Smooth muscle cell (in vitro differentiated cells): ENCODE measurements around the gene NCAPD2. TPM values are rescaled to one million over a fixed set of nuclear protein-coding genes. Genes with fewer than 3 reads are reported as not detected.

Experiments
- DNase-seq: peaks from one replicate; lab custom pipeline; 2025; ENCODE audit not compliant: unreplicated experiment; lab: John Stamatoyannopoulos, UW
- H2AFZ ChIP-seq: fragments of 200-600 bp; sonication (generic); 2 replicates; pipeline ENCODE4 v1.6.0; 2016; ENCODE audit warnings: antibody characterized with exemption, low read depth, mild to moderate bottlenecking
- H3F3A ChIP-seq: fragments of 200-600 bp; sonication (generic); 2 replicates; pipeline ENCODE4 v1.6.0; 2017; ENCODE audit warnings: antibody characterized with exemption, low read depth
- H3K27ac ChIP-seq: fragments of 200-600 bp; sonication (generic); 2 replicates; pipeline ENCODE4 v1.5.1; 2016; ENCODE audit warnings: low read depth, mild to moderate bottlenecking
- H3K27me3 ChIP-seq: fragments of 200-600 bp; sonication (generic); 2 replicates; pipeline ENCODE4 v1.6.1; 2016; ENCODE audit warnings: low read depth, mild to moderate bottlenecking
- H3K36me3 ChIP-seq: fragments of 200-600 bp; sonication (generic); 2 replicates; pipeline ENCODE4 v1.5.1; 2016; ENCODE audit warnings: low read depth
- H3K4me1 ChIP-seq: fragments of 200-600 bp; sonication (generic); 2 replicates; pipeline ENCODE4 v1.5.1; 2016; ENCODE audit warnings: low read depth
- H3K4me2 ChIP-seq: fragments of 200-600 bp; sonication (generic); 2 replicates; pipeline ENCODE4 v1.6.0; 2016; ENCODE audit warnings: mild to moderate bottlenecking
- H3K4me3 ChIP-seq: fragments of 200-600 bp; sonication (generic); 2 replicates; pipeline ENCODE4 v1.5.1; 2016; ENCODE audit warnings: mild to moderate bottlenecking
- H3K79me2 ChIP-seq: fragments of 200-600 bp; sonication (generic); 2 replicates; pipeline ENCODE4 v1.6.0; 2016; ENCODE audit warnings: low read depth, mild to moderate bottlenecking
- H3K9ac ChIP-seq: fragments of 200-600 bp; sonication (generic); 2 replicates; pipeline ENCODE4 v1.6.0; 2016; ENCODE audit warnings: low read depth
- H3K9me3 ChIP-seq: fragments of 200-600 bp; sonication (generic); replicated peaks from 2 replicates; pipeline ENCODE4 v1.5.1; 2016; ENCODE audit warnings: low read depth
- H4K20me1 ChIP-seq: fragments of 200-600 bp; sonication (generic); 2 replicates; pipeline ENCODE4 v1.6.0; 2016; ENCODE audit warnings: low read depth
- CTCF ChIP-seq: fragments of 200-600 bp; sonication (generic); IDR thresholded peaks from 2 replicates; pipeline ENCODE4 v1.5.1; 2017; ENCODE audit warnings: borderline replicate concordance, mild to moderate bottlenecking, antibody characterized with exemption; ENCODE audit not compliant: insufficient read depth, poor library complexity, severe bottlenecking
- WGBS: methylation state at CpG from one replicate; pipeline ENCODE4 v1.1.7; 2016; ENCODE audit warnings: low lambda C conversion rate; 5-methylcytosine and 5-hydroxymethylcytosine counted together
- polyA plus RNA-seq: library from polyadenylated mRNA; unstranded; fragments of >200 nt; fragmentation: Nextera tagmentation; extraction: Ambion mirVana; gene quantifications from 2 replicates; pipeline ENCODE4 v1.2.1, GENCODE V29; 2016
- total RNA-seq: library from RNA; depleted of rRNA; stranded (reverse); fragments of >200 nt; gene quantifications from 2 replicates; pipeline ENCODE4 v1.2.3, GENCODE V29; 2014

NCAPD2 gene
- total and polyA plus RNA-seq, 2 experiments from 2014 or later = 17.6 to 22.7 TPM

GRCh38 chr12:6533923-6534694 is 40.2 kb downstream of the NCAPD2 start, which contains the start of gene GAPDH:
GAPDH (plus strand) TSS chr12:6534517; CDS start chr12:6534833, 316 bp downstream.
- H3K36me3 ChIP-seq = no peaks in the 10 kb centered on the region
- no peak within 1 kb of the TSS for H2AFZ ChIP-seq
- H3K4me1 ChIP-seq = peaks cover 26% of the 10 kb centered on the region
- H3K4me2 ChIP-seq = peak within 1 kb of the TSS; percentile 91
- no peaks in the 10 kb centered on the region for H3K9me3 ChIP-seq
- H3K79me2 ChIP-seq = peaks cover 30% of the 10 kb centered on the region
- peak within 1 kb of the TSS; percentile 96 for H3K27ac ChIP-seq
- TF ChIP-seq CTCF = no peak
- H3F3A ChIP-seq = peaks cover 64% of the 10 kb centered on the region
- H3K27me3 ChIP-seq = no peaks in the 10 kb centered on the region
- H4K20me1 ChIP-seq = peaks cover 48% of the 10 kb centered on the region
- peak within 1 kb of the TSS; percentile 90 for H3K9ac ChIP-seq
- H3K4me3 ChIP-seq = peak within 1 kb of the TSS; percentile 93
- under 1% methylated on average over 52 of the region's 62 CpGs for WGBS
- peak; percentile 92 for DNase-seq

GRCh38 chr12:6534695-6534944 is 40.7 kb downstream of the NCAPD2 start:
- Histone ChIP-seq H3F3A (peaks cover 69% of the 10 kb centered on the region), H3K4me2 (peak overlapping the region; percentile 91), H3K4me3 (peak overlapping the region; percentile 93), H3K36me3 (no peaks in the 10 kb centered on the region), H3K9me3 (no peaks in the 10 kb centered on the region), H3K9ac (peak overlapping the region; percentile 90), H2AFZ (no peak overlapping the region), H4K20me1 (peaks cover 53% of the 10 kb centered on the region), H3K27ac (peak overlapping the region; percentile 96), H3K4me1 (peaks cover 26% of the 10 kb centered on the region), H3K27me3 (no peaks in the 10 kb centered on the region), H3K79me2 (peaks cover 30% of the 10 kb centered on the region)
- TF ChIP-seq CTCF = no peak
- DNase-seq = no peak
- 0% methylated on average over 16 of the region's 25 CpGs for WGBS

DNA sequence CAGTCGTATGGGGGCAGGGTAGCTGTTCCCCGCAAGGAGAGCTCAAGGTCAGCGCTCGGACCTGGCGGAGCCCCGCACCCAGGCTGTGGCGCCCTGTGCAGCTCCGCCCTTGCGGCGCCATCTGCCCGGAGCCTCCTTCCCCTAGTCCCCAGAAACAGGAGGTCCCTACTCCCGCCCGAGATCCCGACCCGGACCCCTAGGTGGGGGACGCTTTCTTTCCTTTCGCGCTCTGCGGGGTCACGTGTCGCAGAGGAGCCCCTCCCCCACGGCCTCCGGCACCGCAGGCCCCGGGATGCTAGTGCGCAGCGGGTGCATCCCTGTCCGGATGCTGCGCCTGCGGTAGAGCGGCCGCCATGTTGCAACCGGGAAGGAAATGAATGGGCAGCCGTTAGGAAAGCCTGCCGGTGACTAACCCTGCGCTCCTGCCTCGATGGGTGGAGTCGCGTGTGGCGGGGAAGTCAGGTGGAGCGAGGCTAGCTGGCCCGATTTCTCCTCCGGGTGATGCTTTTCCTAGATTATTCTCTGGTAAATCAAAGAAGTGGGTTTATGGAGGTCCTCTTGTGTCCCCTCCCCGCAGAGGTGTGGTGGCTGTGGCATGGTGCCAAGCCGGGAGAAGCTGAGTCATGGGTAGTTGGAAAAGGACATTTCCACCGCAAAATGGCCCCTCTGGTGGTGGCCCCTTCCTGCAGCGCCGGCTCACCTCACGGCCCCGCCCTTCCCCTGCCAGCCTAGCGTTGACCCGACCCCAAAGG is 41.2 kb downstream of the NCAPD2 start:
- Histone ChIP-seq H3K4me2 (peak overlapping the region; percentile 91), H3K9me3 (no peaks in the 10 kb centered on the region), H4K20me1 (peaks cover 58% of the 10 kb centered on the region), H3F3A (peaks cover 70% of the 10 kb centered on the region), H3K4me3 (peak overlapping the region; percentile 93), H3K79me2 (peaks cover 30% of the 10 kb centered on the region), H3K9ac (peak overlapping the region; percentile 90), H3K27ac (peak overlapping the region; percentile 96), H3K36me3 (no peaks in the 10 kb centered on the region), H3K27me3 (no peaks in the 10 kb centered on the region), H3K4me1 (peaks cover 26% of the 10 kb centered on the region), H2AFZ (no peak overlapping the region)
- no peak for TF ChIP-seq CTCF
- 2% methylated on average over 51 of the region's 52 CpGs for WGBS
- DNase-seq = peak; percentile 69

GRCh38 chr12:6535697-6535946 is 41.7 kb downstream of the NCAPD2 start:
- 3% methylated on average over 6 of the region's 6 CpGs for WGBS
- Histone ChIP-seq H2AFZ (no peak overlapping the region), H3K79me2 (peaks cover 30% of the 10 kb centered on the region), H3K9ac (peak overlapping the region; percentile 90), H3K4me1 (peaks cover 26% of the 10 kb centered on the region), H4K20me1 (peaks cover 61% of the 10 kb centered on the region), H3K36me3 (no peaks in the 10 kb centered on the region), H3F3A (peaks cover 65% of the 10 kb centered on the region), H3K4me3 (peak overlapping the region; percentile 93), H3K27ac (peak overlapping the region; percentile 96), H3K4me2 (peak overlapping the region; percentile 91), H3K9me3 (no peaks in the 10 kb centered on the region), H3K27me3 (no peaks in the 10 kb centered on the region)
- no peak for TF ChIP-seq CTCF
- DNase-seq = no peak
